ENCODE data around the gene TCN2.

The TCN2 gene

GRCh38 chr22:30671071-30671470 lies 64.1 kb downstream of the TCN2 start:
- ATAC-seq, result no peak
- TF ChIP-seq ZNF8 (CRISPR knock-in tag; IDR thresholded peaks at IDR 0.05), result no peak

DNA sequence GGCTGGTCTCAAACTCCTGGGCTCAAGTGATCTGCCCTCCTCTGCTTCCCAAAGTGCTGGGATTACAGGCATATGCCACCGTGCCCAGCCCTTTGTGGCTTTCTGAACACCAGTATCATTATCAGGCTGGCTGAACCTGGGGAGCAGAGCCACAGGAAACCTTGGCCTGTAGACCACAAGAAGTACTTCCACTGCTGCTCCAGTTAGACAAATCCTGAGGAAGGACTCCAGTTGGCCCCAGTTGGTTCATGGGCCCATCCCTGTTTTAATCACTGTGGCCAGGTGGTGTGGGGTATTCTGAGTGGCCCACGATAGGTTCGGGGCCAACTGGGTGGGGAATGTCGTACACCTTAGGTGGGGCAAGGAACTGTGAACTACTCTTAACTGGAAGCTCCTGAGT lies 66.2 kb downstream of the TCN2 start:
- ATAC-seq, result no peak
- no peak for TF ChIP-seq ESRRG (CRISPR knock-in tag; IDR thresholded peaks at IDR 0.05)
- TF ChIP-seq ARNTL (CRISPR knock-in tag; IDR thresholded peaks at IDR 0.05; ENCODE audit: borderline replicate concordance, low read depth), result no peak
- no peak for TF ChIP-seq BACH2 (CRISPR knock-in tag; IDR thresholded peaks at IDR 0.05; ENCODE audit: borderline replicate concordance)
- no peak for TF ChIP-seq POU6F1 (CRISPR knock-in tag; IDR thresholded peaks at IDR 0.05; ENCODE audit: borderline replicate concordance, low read depth)
- TF ChIP-seq PATZ1 (CRISPR knock-in tag; IDR thresholded peaks at IDR 0.05; ENCODE audit: borderline replicate concordance), result no peak
- no peak for TF ChIP-seq CREB5 (CRISPR knock-in tag; IDR thresholded peaks at IDR 0.05; ENCODE audit: low read depth)

- TF ChIP-seq RARB (CRISPR knock-in tag; IDR thresholded peaks at IDR 0.05) (no peak), ZFP3 (CRISPR knock-in tag; IDR thresholded peaks at IDR 0.05) (no peak), PATZ1 (CRISPR knock-in tag; IDR thresholded peaks at IDR 0.05; ENCODE audit: borderline replicate concordance) (no peak), ISL1 (CRISPR knock-in tag; IDR thresholded peaks at IDR 0.05) (no peak), SNAI2 (CRISPR knock-in tag; IDR thresholded peaks at IDR 0.05) (no peak), TCF4 (CRISPR knock-in tag; IDR thresholded peaks at IDR 0.05; ENCODE audit: borderline replicate concordance) (no peak), CSDC2 (CRISPR knock-in tag; IDR thresholded peaks at IDR 0.05) (no peak), ZFP30 (CRISPR knock-in tag; IDR thresholded peaks at IDR 0.05) (no peak), TOX (CRISPR knock-in tag; IDR thresholded peaks at IDR 0.05; ENCODE audit: borderline replicate concordance) (no peak), ZC3H10 (CRISPR knock-in tag; IDR thresholded peaks at IDR 0.05) (no peak), OSR1 (CRISPR knock-in tag; IDR thresholded peaks at IDR 0.05) (no peak), ZNF8 (CRISPR knock-in tag; IDR thresholded peaks at IDR 0.05) (no peak), CREB5 (CRISPR knock-in tag; IDR thresholded peaks at IDR 0.05; ENCODE audit: low read depth) (no peak), PPARA (CRISPR knock-in tag; IDR thresholded peaks at IDR 0.05; ENCODE audit: borderline replicate concordance) (no peak), ARNTL (CRISPR knock-in tag; IDR thresholded peaks at IDR 0.05; ENCODE audit: borderline replicate concordance, low read depth) (no peak)
- TF ChIP-seq, protein P1, sequence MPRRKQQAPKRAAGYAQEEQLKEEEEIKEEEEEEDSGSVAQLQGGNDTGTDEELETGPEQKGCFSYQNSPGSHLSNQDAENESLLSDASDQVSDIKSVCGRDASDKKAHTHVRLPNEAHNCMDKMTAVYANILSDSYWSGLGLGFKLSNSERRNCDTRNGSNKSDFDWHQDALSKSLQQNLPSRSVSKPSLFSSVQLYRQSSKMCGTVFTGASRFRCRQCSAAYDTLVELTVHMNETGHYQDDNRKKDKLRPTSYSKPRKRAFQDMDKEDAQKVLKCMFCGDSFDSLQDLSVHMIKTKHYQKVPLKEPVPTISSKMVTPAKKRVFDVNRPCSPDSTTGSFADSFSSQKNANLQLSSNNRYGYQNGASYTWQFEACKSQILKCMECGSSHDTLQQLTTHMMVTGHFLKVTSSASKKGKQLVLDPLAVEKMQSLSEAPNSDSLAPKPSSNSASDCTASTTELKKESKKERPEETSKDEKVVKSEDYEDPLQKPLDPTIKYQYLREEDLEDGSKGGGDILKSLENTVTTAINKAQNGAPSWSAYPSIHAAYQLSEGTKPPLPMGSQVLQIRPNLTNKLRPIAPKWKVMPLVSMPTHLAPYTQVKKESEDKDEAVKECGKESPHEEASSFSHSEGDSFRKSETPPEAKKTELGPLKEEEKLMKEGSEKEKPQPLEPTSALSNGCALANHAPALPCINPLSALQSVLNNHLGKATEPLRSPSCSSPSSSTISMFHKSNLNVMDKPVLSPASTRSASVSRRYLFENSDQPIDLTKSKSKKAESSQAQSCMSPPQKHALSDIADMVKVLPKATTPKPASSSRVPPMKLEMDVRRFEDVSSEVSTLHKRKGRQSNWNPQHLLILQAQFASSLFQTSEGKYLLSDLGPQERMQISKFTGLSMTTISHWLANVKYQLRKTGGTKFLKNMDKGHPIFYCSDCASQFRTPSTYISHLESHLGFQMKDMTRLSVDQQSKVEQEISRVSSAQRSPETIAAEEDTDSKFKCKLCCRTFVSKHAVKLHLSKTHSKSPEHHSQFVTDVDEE (CRISPR knock-in tag; IDR thresholded peaks at IDR 0.05), result no peak
- no peak for ATAC-seq
Measured at GRCh38 chr22:30674482-30674881, 67.5 kb downstream of the TCN2 start.
